ENCODE measurements around the gene BMP3. TPM values are rescaled to one million over a fixed set of nuclear protein-coding genes. Genes with fewer than 3 reads are reported as not detected.

The BMP3 gene
- total RNA-seq, 3 donors from 2014 or later: 0.98 to 25.3 (median 2.6) TPM

GRCh38 chr4:81093720-81094401 lies 63.4 kb downstream of the BMP3 start:
- no peak overlapping the region for H3K4me3 ChIP-seq
- H3K4me1 ChIP-seq: no peaks in the 10 kb centered on the region
- intact Hi-C loops (cut with DNase I; ENCODE audit: low total_unique reads): no loop called here

GRCh38 chr4:81095389-81095788 lies 64.9 kb downstream of the BMP3 start:
- no peak for DNase-seq (ENCODE audit: low spot score in 2 of 2)
- Histone ChIP-seq H3K4me1 (no peaks in the 10 kb centered on the region), H3K27me3 (no peaks in the 10 kb centered on the region), H3K36me3 (no peaks in the 10 kb centered on the region), H3K4me3 (no peak overlapping the region), H3K27ac (no peak overlapping the region), H3K9me3 (no peaks in the 10 kb centered on the region)
- intact Hi-C loops (cut with DNase I; ENCODE audit: low total_unique reads): no loop called here
- no peak for TF ChIP-seq CTCF (IDR thresholded peaks at IDR 0.05)
- TF ChIP-seq POLR2AphosphoS5 (IDR thresholded peaks at IDR 0.05): no peak
- TF ChIP-seq POLR2A (IDR thresholded peaks at IDR 0.05): no peak

More at GRCh38 chr4:81093720-81094401, 63.4 kb downstream of the BMP3 start:
- DNase-seq (ENCODE audit: low spot score in 2 of 2): no peak
- no peak overlapping the region for H3K27ac ChIP-seq
- no peaks in the 10 kb centered on the region for H3K36me3 ChIP-seq
- TF ChIP-seq POLR2A (IDR thresholded peaks at IDR 0.05) (no peak), CTCF (IDR thresholded peaks at IDR 0.05) (no peak), POLR2AphosphoS5 (IDR thresholded peaks at IDR 0.05) (no peak)
- H3K9me3 ChIP-seq: no peaks in the 10 kb centered on the region
- no peaks in the 10 kb centered on the region for H3K27me3 ChIP-seq

GRCh38 chr4:81096566-81096965 lies 66.1 kb downstream of the BMP3 start:
- no peak for TF ChIP-seq CTCF (IDR thresholded peaks at IDR 0.05)
- no peak for TF ChIP-seq POLR2AphosphoS5 (IDR thresholded peaks at IDR 0.05)
- no peak for TF ChIP-seq POLR2A (IDR thresholded peaks at IDR 0.05)
- Histone ChIP-seq H3K27ac (no peak overlapping the region), H3K9me3 (no peaks in the 10 kb centered on the region), H3K27me3 (no peaks in the 10 kb centered on the region), H3K4me1 (no peaks in the 10 kb centered on the region), H3K36me3 (no peaks in the 10 kb centered on the region), H3K4me3 (no peak overlapping the region)
- no peak for DNase-seq (ENCODE audit: low spot score in 2 of 2)
- intact Hi-C loops (cut with DNase I; ENCODE audit: low total_unique reads): no loop called here

GRCh38 chr4:81102107-81102506 lies 71.6 kb downstream of the BMP3 start:
- Histone ChIP-seq H3K9me3 (no peaks in the 10 kb centered on the region), H3K27me3 (no peaks in the 10 kb centered on the region), H3K4me3 (no peak overlapping the region), H3K4me1 (no peaks in the 10 kb centered on the region), H3K36me3 (no peaks in the 10 kb centered on the region), H3K27ac (no peak overlapping the region)
- TF ChIP-seq POLR2AphosphoS5 (IDR thresholded peaks at IDR 0.05) (no peak), POLR2A (IDR thresholded peaks at IDR 0.05) (no peak), CTCF (IDR thresholded peaks at IDR 0.05) (no peak)
- no peak for DNase-seq (ENCODE audit: low spot score in 2 of 2)
- intact Hi-C loops (cut with DNase I; ENCODE audit: low total_unique reads): no loop called here

GRCh38 chr4:81106150-81106549 lies 75.6 kb downstream of the BMP3 start:
- Histone ChIP-seq H3K27ac (no peak overlapping the region), H3K9me3 (no peaks in the 10 kb centered on the region), H3K4me3 (no peak overlapping the region), H3K27me3 (no peaks in the 10 kb centered on the region), H3K36me3 (no peaks in the 10 kb centered on the region), H3K4me1 (no peaks in the 10 kb centered on the region)
- TF ChIP-seq POLR2A (IDR thresholded peaks at IDR 0.05) (no peak), POLR2AphosphoS5 (IDR thresholded peaks at IDR 0.05) (no peak), CTCF (IDR thresholded peaks at IDR 0.05) (no peak)
- no peak for DNase-seq (ENCODE audit: low spot score in 2 of 2)
- intact Hi-C loops (cut with DNase I; ENCODE audit: low total_unique reads): no loop called here

Other genes with a start within 250 kb of the BMP3 start
- 1 to 10 TPM; 1.2 to 3.5 (median 1.3) TPM for gene PRKG2, start 184.5 kb downstream of the BMP3 start, total RNA-seq

Measured in breast epithelium (tissue), 4 donors.